Measurements from ENCODE around the gene ZC3H7A. TPM values are rescaled to one million over a fixed set of nuclear protein-coding genes. Genes with fewer than 3 reads are reported as not detected.

The ZC3H7A gene
- total RNA-seq, 1 experiment from 2014 or later: 43.1 TPM

- no peaks in the 10 kb centered on the region for H3K23me2 ChIP-seq (ENCODE audit: insufficient read length, low read depth, low read length, poor library complexity, severe bottlenecking)
- no peaks in the 10 kb centered on the region; a peak in 1 of 4 replicates for H3K4me1 Mint-ChIP-seq
- H3K4ac ChIP-seq (ENCODE audit: low read depth, low read length): no peak overlapping the region
- H3K14ac ChIP-seq (ENCODE audit: insufficient read depth, low read length): no peak overlapping the region
- no peak for TF ChIP-seq CTCF (conservative IDR thresholded peaks at IDR 0.05)
- H2AK5ac ChIP-seq (ENCODE audit: insufficient read length, low read length): no peak overlapping the region
- no peak overlapping the region for H4K8ac ChIP-seq (replicated peaks; ENCODE audit: insufficient read length, low read depth, low read length)
- H4K5ac ChIP-seq (ENCODE audit: insufficient read length, low read depth, low read length): no peak overlapping the region
- H3K9ac ChIP-seq (ENCODE audit: extremely low read depth, insufficient read length, low read length): no peak overlapping the region
- H2BK5ac ChIP-seq (ENCODE audit: insufficient read length, low read length): no peak overlapping the region
- no peak overlapping the region for H3K4me2 ChIP-seq (ENCODE audit: insufficient read depth, insufficient read length, low read length)
- no peaks in the 10 kb centered on the region for H4K20me1 ChIP-seq (ENCODE audit: control insufficient read depth, insufficient read depth, insufficient read length)
- H2AFZ ChIP-seq (ENCODE audit: low read length): no peak overlapping the region
- H3K79me2 ChIP-seq (ENCODE audit: insufficient read depth, low read length): no peaks in the 10 kb centered on the region
- H3K23ac ChIP-seq (ENCODE audit: insufficient read length, low read depth, low read length): no peak overlapping the region
- peaks cover 2 to 26% (median 16%) of the 10 kb centered on the region in 3 experiments; a peak in 5 of 7 replicates for H3K36me3 Mint-ChIP-seq (ENCODE audit: insufficient read depth in 1 of 3, low read depth in 3 of 3)
- no peak for DNase-seq
- no peaks in the 10 kb centered on the region for H3K27me3 ChIP-seq (ENCODE audit: insufficient read depth, low read length)
- H2BK15ac ChIP-seq (ENCODE audit: low read depth, low read length): no peak overlapping the region
- H2BK120ac ChIP-seq (ENCODE audit: low read depth, low read length, poor library complexity, severe bottlenecking): no peak overlapping the region
- H3K9me3 ChIP-seq (ENCODE audit: control insufficient read depth, low read depth, low read length): no peaks in the 10 kb centered on the region
- H2BK20ac ChIP-seq (ENCODE audit: low read depth, low read length, poor library complexity, severe bottlenecking): no peak overlapping the region
- H3K79me1 ChIP-seq (ENCODE audit: insufficient read depth, low read depth, low read length, poor library complexity, severe bottlenecking): no peaks in the 10 kb centered on the region
- no peak overlapping the region for H3K18ac ChIP-seq (ENCODE audit: insufficient read length, low read depth, low read length)
- H3K27ac Mint-ChIP-seq: no peak overlapping the region; a peak in 1 of 7 replicates
- no peak overlapping the region for H4K91ac ChIP-seq (ENCODE audit: insufficient read length, low read depth, low read length)
- no peak overlapping the region for H2BK12ac ChIP-seq (ENCODE audit: insufficient read length, low read depth, low read length)
- H3K27ac ChIP-seq (ENCODE audit: insufficient read length, low read depth, low read length): no peak overlapping the region
- no peak overlapping the region for H3T11ph ChIP-seq (ENCODE audit: low read length)
- H3K4me1 ChIP-seq (ENCODE audit: insufficient read depth, low read length): no peaks in the 10 kb centered on the region
- no peaks in the 10 kb centered on the region for H3K9me3 Mint-ChIP-seq
- no CpG with 5 or more reads among the region's 4 CpGs for WGBS (ENCODE audit: extremely low coverage, insufficient read length, low lambda C conversion rate)
- no peaks in the 10 kb centered on the region for H3K27me3 Mint-ChIP-seq (ENCODE audit: low read depth)
- no peak overlapping the region for H3K4me3 Mint-ChIP-seq
- no peak overlapping the region for H3K56ac ChIP-seq (ENCODE audit: insufficient read length, low read depth, low read length)
Observed at GRCh38 chr16:11719762-11720161, 77.3 kb downstream of the ZC3H7A start.
